Measurements from ENCODE around the gene PAIP2. TPM values are rescaled to one million over a fixed set of nuclear protein-coding genes. Genes with fewer than 3 reads are reported as not detected.

The PAIP2 gene
- total RNA-seq, 1 experiment from 2014 or later = 108 TPM

- TF ChIP-seq ZBTB33 (IDR thresholded peaks at IDR 0.05; ENCODE audit: extremely low read depth, insufficient replicate concordance, low read length) (no peak), REST (IDR thresholded peaks at IDR 0.05; ENCODE audit: low read depth) (no peak), FOSL1 (IDR thresholded peaks at IDR 0.05; ENCODE audit: low read depth) (no peak), ATF3 (IDR thresholded peaks at IDR 0.05) (no peak)
These were observed 43.4 kb upstream of the PAIP2 start (continued) for GRCh38 chr5:139298242-139298641.

GRCh38 chr5:139299486-139299885 is 42.2 kb upstream of the PAIP2 start:
- peaks cover 0 to 8% of the 10 kb centered on the region in 2 experiments; a peak in 1 of 4 replicates for H3K36me3 ChIP-seq (ENCODE audit: control insufficient read depth in 1 of 2, insufficient read depth in 2 of 2, low read length in 2 of 2)
- H3K4me3 ChIP-seq (replicated peaks in 1 of 2; ENCODE audit: low read depth in 1 of 2, low read length in 2 of 2) = no peak overlapping the region
- DNase-seq (ENCODE audit: low read depth, low spot score) = no peak
- intact Hi-C loops (cut with micrococcal nuclease) = no loop called here
- CTCF ChIA-PET = no interaction called here
- TF ChIP-seq EGR1 (IDR thresholded peaks at IDR 0.05; ENCODE audit: low read depth) (no peak), SP1 (IDR thresholded peaks at IDR 0.05; ENCODE audit: low read depth) (no peak), CEBPB (IDR thresholded peaks at IDR 0.05; ENCODE audit: low read depth) (no peak), CTCF (IDR thresholded peaks at IDR 0.05 in 2 of 3, conservative IDR thresholded peaks at IDR 0.05 in 1 of 3; ENCODE audit: borderline replicate concordance in 1 of 3, insufficient read depth in 1 of 3, low read depth in 2 of 3, low read length in 2 of 3) (no peak), EZH2 (IDR thresholded peaks at IDR 0.05) (no peak), YY1 (IDR thresholded peaks at IDR 0.05; ENCODE audit: extremely low read depth, insufficient replicate concordance, low read depth, low read length) (no peak), MAX (IDR thresholded peaks at IDR 0.05) (no peak), EZH2phosphoT487 (IDR thresholded peaks at IDR 0.05; ENCODE audit: borderline replicate concordance) (no peak)
- no peaks in the 10 kb centered on the region for H3K27me3 ChIP-seq (ENCODE audit: insufficient read depth, low read length)
- H3K4me1 ChIP-seq (ENCODE audit: control insufficient read depth in 1 of 2, insufficient read depth in 2 of 2, low read length in 2 of 2) = peaks cover 22 to 53% of the 10 kb centered on the region in 2 experiments
- no peak for ATAC-seq
- RAD21 ChIA-PET (ENCODE audit: low non-redundant PET in 1 of 2, low total read pairs in 2 of 2, uncharacterized antibody in 2 of 2, unreplicated experiment in 2 of 2) = no interaction called here
- no peak overlapping the region for H3K4me2 ChIP-seq (ENCODE audit: low read length)
- POLR2A ChIA-PET = no interaction called here
- H4K20me1 ChIP-seq (ENCODE audit: insufficient read depth) = peaks cover 82% of the 10 kb centered on the region; the same call in 1 of the 2 replicates
- H3K27ac ChIP-seq (ENCODE audit: low read depth, low read length) = no peak overlapping the region
- H3K9me2 ChIP-seq (ENCODE audit: insufficient read depth) = no peaks in the 10 kb centered on the region
- no TSS peak for BruUV-seq (replicated peaks)
- H2AFZ ChIP-seq (ENCODE audit: low read depth, low read length, poor library complexity, severe bottlenecking) = no peak overlapping the region
- H3K79me2 ChIP-seq (ENCODE audit: insufficient read depth, low read length) = peaks cover 100% of the 10 kb centered on the region
- H3K9ac ChIP-seq (ENCODE audit: low read length) = no peak overlapping the region
- H3K9me3 ChIP-seq (ENCODE audit: control insufficient read depth in 1 of 2, insufficient read depth in 1 of 2, low read depth in 1 of 2, low read length in 2 of 2) = no peaks in the 10 kb centered on the region

Data from HCT116 (cell line).